ENCODE results near the gene TLR2.
"Not testable (repeated sequence)": the region's sequence is repeated elsewhere in the genome, so short reads cannot be mapped to it uniquely, and the experiment has no call there.

The TLR2 gene

GRCh38 chr4:153661908-153662307, 22.2 kb upstream of the TLR2 start:
- Histone ChIP-seq H3K27ac (ENCODE audit: low read depth, low read length) (no peak overlapping the region), H3K9ac (ENCODE audit: low read depth, low read length) (no peak overlapping the region), H3K4me3 (ENCODE audit: low read depth, low read length) (no peak overlapping the region), H3K9me3 (ENCODE audit: control insufficient read depth, insufficient read depth, low read length) (peaks cover 7% of the 10 kb centered on the region; the same call in 1 of the 2 replicates), H3K4me1 (ENCODE audit: control insufficient read depth, insufficient read depth, low read length) (no peaks in the 10 kb centered on the region), H3K36me3 (ENCODE audit: control insufficient read depth, insufficient read depth, low read length) (no peaks in the 10 kb centered on the region), H3K27me3 (ENCODE audit: control insufficient read depth, insufficient read depth, low read length) (no peaks in the 10 kb centered on the region)

DNA sequence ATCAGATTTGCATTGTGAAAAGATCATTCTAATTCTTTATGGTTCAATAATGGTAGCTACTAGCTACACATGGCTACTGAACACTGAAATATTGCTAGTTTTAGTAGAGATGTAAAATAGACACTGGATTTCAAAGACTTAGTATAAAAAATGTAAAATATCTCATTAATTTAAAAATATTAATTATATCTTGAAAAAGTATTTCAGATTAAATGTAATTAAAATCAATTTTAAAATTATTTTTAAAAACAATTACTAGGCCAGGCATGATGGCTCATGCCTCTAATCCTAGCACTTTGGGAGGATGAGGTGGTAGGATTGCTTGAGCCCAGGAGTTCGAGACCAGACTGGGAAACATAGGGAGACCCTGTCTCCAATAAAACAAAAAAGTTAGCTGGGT, 20.4 kb upstream of the TLR2 start:
- H3K27me3 ChIP-seq (ENCODE audit: control insufficient read depth, insufficient read depth, low read length): no peaks in the 10 kb centered on the region
- H3K4me1 ChIP-seq (ENCODE audit: control insufficient read depth, insufficient read depth, low read length): no peaks in the 10 kb centered on the region
- no peak overlapping the region for H3K27ac ChIP-seq (ENCODE audit: low read depth, low read length)
- no peaks in the 10 kb centered on the region for H3K36me3 ChIP-seq (ENCODE audit: control insufficient read depth, insufficient read depth, low read length)
- H3K4me3 ChIP-seq (ENCODE audit: low read depth, low read length): no peak overlapping the region
- H3K9ac ChIP-seq (ENCODE audit: low read depth, low read length): no peak overlapping the region
- H3K9me3 ChIP-seq (ENCODE audit: control insufficient read depth, insufficient read depth, low read length): peaks cover 7% of the 10 kb centered on the region; the same call in 1 of the 2 replicates

- H3K36me3 ChIP-seq (ENCODE audit: control insufficient read depth, insufficient read depth, low read length); H3K9me3 ChIP-seq (ENCODE audit: control insufficient read depth, insufficient read depth, low read length); H3K27ac ChIP-seq (ENCODE audit: low read depth, low read length); H3K4me3 ChIP-seq (ENCODE audit: low read depth, low read length); H3K27me3 ChIP-seq (ENCODE audit: control insufficient read depth, insufficient read depth, low read length); H3K9ac ChIP-seq (ENCODE audit: low read depth, low read length); H3K4me1 ChIP-seq (ENCODE audit: control insufficient read depth, insufficient read depth, low read length): not testable (repeated sequence)
Observed at GRCh38 chr4:153666505-153666904, 17.6 kb upstream of the TLR2 start.

GRCh38 chr4:153668647-153669046, 15.4 kb upstream of the TLR2 start:
- H3K4me3 ChIP-seq (ENCODE audit: low read depth, low read length): no peak overlapping the region
- H3K36me3 ChIP-seq (ENCODE audit: control insufficient read depth, insufficient read depth, low read length): no peaks in the 10 kb centered on the region
- no peaks in the 10 kb centered on the region for H3K4me1 ChIP-seq (ENCODE audit: control insufficient read depth, insufficient read depth, low read length)
- no peak overlapping the region for H3K27ac ChIP-seq (ENCODE audit: low read depth, low read length)
- H3K9me3 ChIP-seq (ENCODE audit: control insufficient read depth, insufficient read depth, low read length): no peaks in the 10 kb centered on the region
- no peaks in the 10 kb centered on the region for H3K27me3 ChIP-seq (ENCODE audit: control insufficient read depth, insufficient read depth, low read length)
- H3K9ac ChIP-seq (ENCODE audit: low read depth, low read length): no peak overlapping the region

DNA sequence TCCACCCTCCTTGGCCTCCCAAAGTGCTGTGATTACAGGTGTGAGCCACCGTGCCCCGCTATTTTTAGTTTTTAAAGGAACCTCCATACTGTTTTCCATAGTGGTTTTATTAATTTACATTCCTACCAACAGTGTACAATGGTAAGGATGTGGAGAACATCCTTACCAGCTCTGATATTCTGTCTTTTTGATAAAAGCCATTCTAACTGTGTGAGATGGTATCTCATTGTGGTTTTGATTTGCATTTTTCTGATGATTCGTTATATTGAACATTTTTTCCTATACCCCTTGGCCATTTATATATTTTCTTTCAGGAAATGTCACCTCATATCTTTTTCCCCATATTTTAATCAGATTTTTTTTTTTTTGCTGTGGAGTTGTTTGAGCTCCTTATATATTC, 14.2 kb upstream of the TLR2 start:
- no peaks in the 10 kb centered on the region for H3K9me3 ChIP-seq (ENCODE audit: control insufficient read depth, insufficient read depth, low read length)
- H3K27me3 ChIP-seq (ENCODE audit: control insufficient read depth, insufficient read depth, low read length): no peaks in the 10 kb centered on the region
- H3K4me1 ChIP-seq (ENCODE audit: control insufficient read depth, insufficient read depth, low read length): no peaks in the 10 kb centered on the region
- no peak overlapping the region for H3K9ac ChIP-seq (ENCODE audit: low read depth, low read length)
- H3K4me3 ChIP-seq (ENCODE audit: low read depth, low read length): no peak overlapping the region
- H3K36me3 ChIP-seq (ENCODE audit: control insufficient read depth, insufficient read depth, low read length): no peaks in the 10 kb centered on the region
- no peak overlapping the region for H3K27ac ChIP-seq (ENCODE audit: low read depth, low read length)

DNA sequence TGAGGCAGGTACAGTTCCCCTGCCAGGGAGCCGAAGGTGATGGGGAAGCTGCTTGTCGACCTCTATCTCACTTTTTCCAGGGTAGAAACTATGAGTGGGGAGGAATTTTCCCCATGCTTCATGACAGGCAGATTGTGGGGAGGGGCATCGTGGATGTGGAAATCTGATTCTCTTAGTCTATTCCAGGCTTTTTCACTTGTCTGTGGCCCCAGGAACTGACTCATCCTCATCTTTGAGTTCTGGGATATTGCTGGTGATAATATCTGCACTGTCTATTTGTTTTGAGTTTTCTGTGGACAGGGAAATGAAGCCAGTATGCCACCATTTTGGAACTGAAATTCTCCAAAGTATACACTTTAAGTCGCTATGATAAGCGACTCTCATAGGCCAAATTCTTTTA, 7.6 kb upstream of the TLR2 start:
- Histone ChIP-seq H3K4me1 (ENCODE audit: control insufficient read depth, insufficient read depth, low read length) (no peaks in the 10 kb centered on the region), H3K27me3 (ENCODE audit: control insufficient read depth, insufficient read depth, low read length) (0 out of 2 replicates have a peak, but pooled peaks cover 3% of the 10 kb centered on the region), H3K27ac (ENCODE audit: low read depth, low read length) (no peak overlapping the region), H3K9me3 (ENCODE audit: control insufficient read depth, insufficient read depth, low read length) (no peaks in the 10 kb centered on the region), H3K36me3 (ENCODE audit: control insufficient read depth, insufficient read depth, low read length) (no peaks in the 10 kb centered on the region), H3K9ac (ENCODE audit: low read depth, low read length) (no peak overlapping the region), H3K4me3 (ENCODE audit: low read depth, low read length) (no peak overlapping the region)

- Histone ChIP-seq H3K9ac (ENCODE audit: low read depth, low read length) (no peak overlapping the region), H3K4me1 (ENCODE audit: control insufficient read depth, insufficient read depth, low read length) (no peaks in the 10 kb centered on the region), H3K4me3 (ENCODE audit: low read depth, low read length) (no peak overlapping the region), H3K9me3 (ENCODE audit: control insufficient read depth, insufficient read depth, low read length) (no peaks in the 10 kb centered on the region), H3K36me3 (ENCODE audit: control insufficient read depth, insufficient read depth, low read length) (no peaks in the 10 kb centered on the region), H3K27me3 (ENCODE audit: control insufficient read depth, insufficient read depth, low read length) (peaks cover 8% of the 10 kb centered on the region), H3K27ac (ENCODE audit: low read depth, low read length) (no peak overlapping the region)
Observed at GRCh38 chr4:153676984-153677383, 7.1 kb upstream of the TLR2 start.

DNA sequence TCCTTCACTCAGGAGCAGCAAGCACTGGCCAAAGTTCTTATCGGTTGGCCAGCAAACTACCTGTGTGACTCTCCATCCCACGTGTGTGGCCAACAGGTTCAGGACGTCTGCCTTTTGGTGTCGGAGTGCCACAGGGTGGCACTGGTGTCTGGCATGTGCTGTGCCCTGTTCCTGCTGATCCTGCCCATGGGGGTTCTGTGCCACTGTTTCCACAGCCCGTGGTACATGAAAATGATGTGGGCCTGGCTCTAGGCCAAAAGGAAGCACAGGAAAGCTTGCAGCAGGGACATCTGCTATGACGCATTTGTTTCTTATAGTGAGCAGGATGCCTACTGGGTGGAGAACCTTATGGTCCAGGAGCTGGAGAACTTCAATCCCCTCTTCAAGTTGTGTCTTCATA, 4.6 kb upstream of the TLR2 start:
- no peaks in the 10 kb centered on the region for H3K36me3 ChIP-seq (ENCODE audit: control insufficient read depth, insufficient read depth, low read length)
- H3K27me3 ChIP-seq (ENCODE audit: control insufficient read depth, insufficient read depth, low read length): peaks cover 33% of the 10 kb centered on the region
- H3K27ac ChIP-seq (ENCODE audit: low read depth, low read length): no peak overlapping the region
- H3K9me3 ChIP-seq (ENCODE audit: control insufficient read depth, insufficient read depth, low read length): no peaks in the 10 kb centered on the region
- H3K4me1 ChIP-seq (ENCODE audit: control insufficient read depth, insufficient read depth, low read length): peaks cover 5% of the 10 kb centered on the region; the same call in 1 of the 2 replicates
- H3K9ac ChIP-seq (ENCODE audit: low read depth, low read length): no peak overlapping the region
- H3K4me3 ChIP-seq (ENCODE audit: low read depth, low read length): no peak overlapping the region

DNA sequence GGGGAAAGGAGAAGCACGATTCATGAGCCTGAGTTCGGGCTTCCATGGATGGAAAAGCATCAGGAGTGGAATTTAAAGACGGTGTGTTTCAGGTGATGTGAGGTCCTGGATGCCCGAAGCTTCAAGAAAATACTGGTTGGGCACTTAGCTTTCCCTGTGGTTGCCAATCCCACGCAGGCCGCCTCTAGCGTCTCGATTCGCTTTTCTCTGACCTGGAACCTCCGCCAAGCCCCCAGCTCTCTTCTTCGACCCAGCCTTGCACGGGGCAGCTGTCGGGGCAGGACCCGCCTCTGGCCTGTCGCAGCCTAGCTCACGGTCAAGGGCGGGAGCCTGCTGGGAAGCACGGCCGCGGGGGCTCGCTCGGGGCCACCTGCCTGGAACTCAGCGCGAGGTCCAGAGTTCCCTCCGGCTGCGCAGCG, 308 bp upstream of the TLR2 start:
- Histone ChIP-seq H3K36me3 (ENCODE audit: control insufficient read depth, insufficient read depth, low read length) (no peaks in the 10 kb centered on the region), H3K4me3 (ENCODE audit: low read depth, low read length) (peak overlapping the region; percentile 68), H3K9ac (ENCODE audit: low read depth, low read length) (no peak overlapping the region), H3K9me3 (ENCODE audit: control insufficient read depth, insufficient read depth, low read length) (peaks cover 20% of the 10 kb centered on the region), H3K4me1 (ENCODE audit: control insufficient read depth, insufficient read depth, low read length) (peaks cover 8% of the 10 kb centered on the region; the same call in 1 of the 2 replicates), H3K27me3 (ENCODE audit: control insufficient read depth, insufficient read depth, low read length) (peaks cover 46% of the 10 kb centered on the region), H3K27ac (ENCODE audit: low read depth, low read length) (no peak overlapping the region)

- H3K9me3 ChIP-seq (ENCODE audit: control insufficient read depth, insufficient read depth, low read length): peaks cover 24% of the 10 kb centered on the region
- no peak overlapping the region for H3K27ac ChIP-seq (ENCODE audit: low read depth, low read length)
- no peaks in the 10 kb centered on the region for H3K36me3 ChIP-seq (ENCODE audit: control insufficient read depth, insufficient read depth, low read length)
- H3K27me3 ChIP-seq (ENCODE audit: control insufficient read depth, insufficient read depth, low read length): peaks cover 46% of the 10 kb centered on the region
- no peak overlapping the region for H3K9ac ChIP-seq (ENCODE audit: low read depth, low read length)
- H3K4me3 ChIP-seq (ENCODE audit: low read depth, low read length): peak overlapping the region; percentile 68
- H3K4me1 ChIP-seq (ENCODE audit: control insufficient read depth, insufficient read depth, low read length): peaks cover 8% of the 10 kb centered on the region; the same call in 1 of the 2 replicates
Observed at GRCh38 chr4:153684971-153685371, 891 bp downstream of the TLR2 start.

GRCh38 chr4:153704522-153704921, 20.4 kb downstream of the TLR2 start:
- no peaks in the 10 kb centered on the region for H3K9me3 ChIP-seq (ENCODE audit: control insufficient read depth, insufficient read depth, low read length)

More at GRCh38 chr4:153704522-153704921, 20.4 kb downstream of the TLR2 start:
- H3K27me3 ChIP-seq (ENCODE audit: control insufficient read depth, insufficient read depth, low read length): no peaks in the 10 kb centered on the region
- no peaks in the 10 kb centered on the region for H3K4me1 ChIP-seq (ENCODE audit: control insufficient read depth, insufficient read depth, low read length)
- no peaks in the 10 kb centered on the region for H3K36me3 ChIP-seq (ENCODE audit: control insufficient read depth, insufficient read depth, low read length)
- H3K27ac ChIP-seq (ENCODE audit: low read depth, low read length): no peak overlapping the region
- H3K4me3 ChIP-seq (ENCODE audit: low read depth, low read length): no peak overlapping the region
- H3K9ac ChIP-seq (ENCODE audit: low read depth, low read length): no peak overlapping the region
